H54 (cell line): ENCODE measurements around the gene GRIN2B.

ENCODE experiments used
- DNase-seq: peaks from one replicate; pipeline ENCODE4 v3.0.0; 2011; ENCODE audit warnings: low spot score, mixed read lengths; ENCODE audit not compliant: insufficient read length
- FAIRE-seq: peaks from 3 replicates; lab custom pipeline; 2011; peaks lifted over from hg19 to GRCh38; lab: Jason Lieb, UNC
- POLR2A ChIP-seq: IDR thresholded peaks from 2 replicates; pipeline ENCODE4 v1.6.1; 2011; ENCODE audit warnings: low read depth, mild to moderate bottlenecking, low read length

Gene GRIN2B

GRCh38 chr12:13981296-13981962 is at the start of gene GRIN2B:
GRIN2B (minus strand) TSS chr12:13981602; CDS start chr12:13866208, 115,394 bp downstream.
- FAIRE-seq (no peak), DNase-seq (no peak)
- no peak for TF ChIP-seq POLR2A

GRCh38 chr12:14026537-14026936 is 45.1 kb upstream of the GRIN2B start:
- TF ChIP-seq POLR2A = no peak
- no peak for FAIRE-seq

GRCh38 chr12:14024591-14024990 is 43.2 kb upstream of the GRIN2B start:
- no peak for FAIRE-seq
- no peak for TF ChIP-seq POLR2A

More at GRCh38 chr12:14026537-14026936, 45.1 kb upstream of the GRIN2B start:
- DNase-seq = no peak

GRCh38 chr12:14018080-14018479 is 36.7 kb upstream of the GRIN2B start:
- FAIRE-seq (no peak), DNase-seq (no peak)
- no peak for TF ChIP-seq POLR2A

More at GRCh38 chr12:14024591-14024990, 43.2 kb upstream of the GRIN2B start:
- no peak for DNase-seq

- no peak for TF ChIP-seq POLR2A
- FAIRE-seq (no peak), DNase-seq (no peak)
Observed at GRCh38 chr12:14010989-14011388, 29.6 kb upstream of the GRIN2B start.

GRCh38 chr12:14007639-14008038 is 26.2 kb upstream of the GRIN2B start:
- DNase-seq (no peak), FAIRE-seq (no peak)
- TF ChIP-seq POLR2A = no peak

GRCh38 chr12:13992585-13992984 is 11.2 kb upstream of the GRIN2B start:
- TF ChIP-seq POLR2A = no peak
- FAIRE-seq = no peak
- no peak for DNase-seq

GRCh38 chr12:13992106-13992505 is 10.7 kb upstream of the GRIN2B start:
- TF ChIP-seq POLR2A = no peak
- no peak for DNase-seq
- FAIRE-seq = no peak

- no peak for FAIRE-seq
- TF ChIP-seq POLR2A = no peak
- DNase-seq = no peak
Observed at GRCh38 chr12:13986031-13986430, 4.6 kb upstream of the GRIN2B start.

- no peak for DNase-seq
- FAIRE-seq = no peak
- TF ChIP-seq POLR2A = no peak
Observed at GRCh38 chr12:13981990-13982389, 588 bp upstream of the GRIN2B start.

- DNase-seq (no peak), FAIRE-seq (no peak)
- TF ChIP-seq POLR2A = no peak
Observed at GRCh38 chr12:13980538-13981295, 685 bp downstream of the GRIN2B start.

GRCh38 chr12:13979772-13980378 is 1.5 kb downstream of the GRIN2B start:
- TF ChIP-seq POLR2A = no peak
- DNase-seq (no peak), FAIRE-seq (no peak)

GRCh38 chr12:13978876-13979275 is 2.5 kb downstream of the GRIN2B start:
- FAIRE-seq (no peak), DNase-seq (no peak)
- TF ChIP-seq POLR2A = no peak

GRCh38 chr12:13976880-13977279 is 4.5 kb downstream of the GRIN2B start:
- FAIRE-seq = no peak
- no peak for DNase-seq
- TF ChIP-seq POLR2A = no peak
